Lung (tissue), 12 donors: ENCODE data around the gene KCNIP4. TPM values are rescaled to one million over a fixed set of nuclear protein-coding genes. Genes with fewer than 3 reads are reported as not detected.
A peak's percentile ranks its signal among the peaks of the same experiment; 100 is the strongest.
"Not testable (repeated sequence)": the region's sequence is repeated elsewhere in the genome, so short reads cannot be mapped to it uniquely, and the experiment has no call there.

Experiments used
- ATAC-seq: fragments of 200-7000 bp; cut with Tn5 transposase; one replicate; pipeline ENCODE4 v1.9.1; 2020; ENCODE audit warnings: moderate number of reproducible peaks; ENCODE audit not compliant: insufficient read depth, low FRiP score
- DNase-seq, 3 donors: peaks; one replicate each; pipeline ENCODE4 v3.0.0-alpha.2; 2013 to 2017
- H3K27ac ChIP-seq, 2 donors: one replicate each; pipeline ENCODE4 v1.5.1; 2013; ENCODE audit warnings: mild to moderate bottlenecking in 2 of 2, moderate library complexity in 2 of 2, control low read depth in 1 of 2, inconsistent platforms in 1 of 2, low read depth in 1 of 2, low read length in 1 of 2
- H3K27me3 ChIP-seq, 3 donors: one replicate each; pipeline ENCODE4 v1.5.1; 2013; ENCODE audit warnings: low read length in 2 of 3; ENCODE audit not compliant: control insufficient read depth in 3 of 3, insufficient read depth in 3 of 3
- H3K36me3 ChIP-seq, 4 donors: one replicate each; pipeline ENCODE4 v1.5.1; 2013; ENCODE audit warnings: low read length in 4 of 4, mild to moderate bottlenecking in 1 of 4, moderate library complexity in 1 of 4; ENCODE audit not compliant: control insufficient read depth in 4 of 4, insufficient read depth in 4 of 4
- H3K4me1 ChIP-seq, 5 donors: one replicate each; pipeline ENCODE4 v1.5.1; 2013; ENCODE audit warnings: low read length in 5 of 5, mild to moderate bottlenecking in 2 of 5, moderate library complexity in 1 of 5; ENCODE audit not compliant: control insufficient read depth in 5 of 5, insufficient read depth in 5 of 5
- H3K4me3 ChIP-seq: one replicate; pipeline ENCODE4 v1.5.1; 2013; ENCODE audit warnings: mild to moderate bottlenecking, control low read depth, moderate library complexity
- H3K9ac ChIP-seq, 2 donors: one replicate each; pipeline ENCODE4 v1.5.1; 2013; ENCODE audit warnings: low read length in 2 of 2, control low read depth in 1 of 2; ENCODE audit not compliant: insufficient read depth in 1 of 2
- H3K9me3 ChIP-seq, 4 donors: one replicate each; pipeline ENCODE4 v1.5.1; 2013; ENCODE audit warnings: low read length in 3 of 4, mild to moderate bottlenecking in 1 of 4, moderate library complexity in 1 of 4; ENCODE audit not compliant: control insufficient read depth in 4 of 4, insufficient read depth in 3 of 4
- CTCF ChIP-seq: IDR thresholded peaks from 2 replicates; pipeline ENCODE4 v1.5.1; 2012; ENCODE audit warnings: mild to moderate bottlenecking; ENCODE audit errors: control extremely low read depth, extremely low read depth
- WGBS, 2 donors: extraction: QIAGEN DNeasy Blood & Tissue Kit; methylation state at CpG; one replicate each; pipeline ENCODE4 v1.1.7; 2013; 5-methylcytosine and 5-hydroxymethylcytosine counted together
- polyA plus RNA-seq, 2 donors: library from polyadenylated mRNA; stranded (reverse); fragments of 200-250 nt; gene quantifications; one replicate each; pipeline ENCODE4 v1.2.1, GENCODE V29; 2013
- total RNA-seq, 2 donors: library from RNA; depleted of rRNA in 1 of 2; stranded (reverse); fragments of >200 nt in 1 of 2; gene quantifications; one replicate each; pipeline ENCODE4 v1.2.1, GENCODE V29; 2014 to 2021
- donor health status: control.
- donor health status: control.
- donor health status: Bipolar disorder and iron deficiency.
- donor health status: healthy.
- donor health status: DM: yes; HTN: yes; CAD: no.

KCNIP4 gene
- total and polyA plus RNA-seq, 4 donors = 0.11 TPM; not detected in 3

- no peak for ATAC-seq
- no peak for DNase-seq
- WGBS, 2 donors = 28 to 32% methylated on average over 2 of the region's 2 CpGs
- Histone ChIP-seq H3K4me3 (no peak overlapping the region), H3K27ac (no peak overlapping the region), H3K27me3 (peaks cover 0 to 37% (median 0%) of the 10 kb centered on the region in 3 donors), H3K9me3 (no peaks in the 10 kb centered on the region), H3K36me3 (no peaks in the 10 kb centered on the region), H3K9ac (no peak overlapping the region), H3K4me1 (no peaks in the 10 kb centered on the region)
- no peak for TF ChIP-seq CTCF
Observed at GRCh38 chr4:21366312-21366711, 582.3 kb downstream of the KCNIP4 start.

GRCh38 chr4:21363701-21364100 lies 584.9 kb downstream of the KCNIP4 start:
- Histone ChIP-seq H3K4me1 (no peaks in the 10 kb centered on the region), H3K36me3 (no peaks in the 10 kb centered on the region), H3K9ac (no peak overlapping the region), H3K27ac (no peak overlapping the region), H3K4me3 (no peak overlapping the region), H3K9me3 (no peaks in the 10 kb centered on the region), H3K27me3 (peaks cover 0 to 45% (median 2%) of the 10 kb centered on the region in 3 donors)
- TF ChIP-seq CTCF = no peak
- ATAC-seq (no peak), DNase-seq (peak in 2 of 3 donors; percentile 11 to 50)
- WGBS, 2 donors = 55 to 71% methylated on average over 1 of the region's 1 CpG

GRCh38 chr4:21352354-21352753 lies 596.2 kb downstream of the KCNIP4 start:
- H3K27me3 ChIP-seq = peaks cover 0 to 12% (median 0%) of the 10 kb centered on the region in 3 donors
- not testable (repeated sequence) for H3K9ac ChIP-seq, H3K27ac ChIP-seq, DNase-seq, H3K36me3 ChIP-seq, H3K9me3 ChIP-seq, H3K4me1 ChIP-seq, H3K4me3 ChIP-seq, ATAC-seq
- WGBS, 2 donors = 90 to 97% methylated on average over 4 of the region's 4 CpGs

DNA sequence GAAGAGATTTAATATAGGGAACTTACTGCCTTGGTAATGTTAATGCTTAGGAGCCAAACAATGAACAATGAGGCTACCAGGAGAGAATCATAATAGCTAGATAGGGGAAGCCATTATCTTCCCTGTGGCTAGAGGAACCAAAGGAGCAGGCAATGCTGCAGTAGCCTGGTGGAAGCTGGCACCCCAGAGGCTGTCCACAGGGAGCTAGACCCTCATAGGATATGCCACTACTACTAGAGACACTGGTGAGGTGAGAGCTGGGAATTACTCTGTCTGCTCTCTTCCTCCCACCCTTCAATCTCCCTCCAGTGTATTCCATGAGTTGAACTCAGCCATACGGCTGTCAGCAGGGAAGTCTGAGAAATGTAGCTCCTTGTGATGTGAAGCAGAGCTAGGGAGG lies 601.4 kb downstream of the KCNIP4 start:
- H3K9me3 ChIP-seq = peaks cover 0 to 6% (median 5%) of the 10 kb centered on the region in 4 donors

More for the DNA sequence above, 601.4 kb downstream of the KCNIP4 start:
- H3K4me1 ChIP-seq = no peaks in the 10 kb centered on the region
- DNase-seq (no peak), ATAC-seq (no peak)
- no peaks in the 10 kb centered on the region for H3K36me3 ChIP-seq
- WGBS, 2 donors = 34 to 36% methylated on average over 1 of the region's 1 CpG
- H3K9ac ChIP-seq = no peak overlapping the region
- peaks cover 0 to 42% (median 0%) of the 10 kb centered on the region in 3 donors for H3K27me3 ChIP-seq
- no peak overlapping the region for H3K27ac ChIP-seq
- H3K4me3 ChIP-seq = no peak overlapping the region
- no peak for TF ChIP-seq CTCF
